Measurements from ENCODE around the gene LGALS7. TPM values are rescaled to one million over a fixed set of nuclear protein-coding genes. Genes with fewer than 3 reads are reported as not detected.

The LGALS7 gene
- total RNA-seq, 1 experiment from 2014 or later = not detected

- no peaks in the 10 kb centered on the region for H3K27me3 ChIP-seq (replicated peaks; ENCODE audit: control insufficient read depth, insufficient read depth, low read length)
- Mint-ChIP-seq H3K36me3 (ENCODE audit: insufficient read depth, unreplicated experiment) (no peaks in the 10 kb centered on the region), H3K9me3 (ENCODE audit: unreplicated experiment) (peaks cover 10% of the 10 kb centered on the region), H3K4me1 (ENCODE audit: low read depth, unreplicated experiment) (peaks cover 22% of the 10 kb centered on the region), H3K27me3 (ENCODE audit: insufficient read depth, unreplicated experiment) (no peaks in the 10 kb centered on the region), H3K27ac (ENCODE audit: unreplicated experiment) (no peak overlapping the region), H3K4me3 (ENCODE audit: unreplicated experiment) (no peak overlapping the region)
- ChIA-PET POLR2A (no interaction called here), CTCF (no interaction called here)
- DNase-seq = no peak
- H3K4me1 ChIP-seq = peaks cover 16% of the 10 kb centered on the region
- BruUV-seq (replicated peaks) = no TSS peak
- no peak overlapping the region for H3K4me3 ChIP-seq (ENCODE audit: low read depth, low read length)
- TF ChIP-seq CTCF (IDR thresholded peaks at IDR 0.05; ENCODE audit: insufficient read depth in 1 of 2, low read depth in 1 of 2, low read length in 1 of 2, severe bottlenecking in 1 of 2, unreplicated experiment in 1 of 2) = no peak
- H3K36me3 ChIP-seq (ENCODE audit: control insufficient read depth, insufficient read depth, low read length) = no peaks in the 10 kb centered on the region
- intact Hi-C loops (cut with micrococcal nuclease; ENCODE audit: unreplicated experiment) = no loop called here
- H3K9me3 ChIP-seq = no peaks in the 10 kb centered on the region
Observed at GRCh38 chr19:38806371-38806770, 33.1 kb upstream of the LGALS7 start.

GRCh38 chr19:38805180-38805579 is 31.9 kb upstream of the LGALS7 start:
- Histone ChIP-seq H3K27me3 (replicated peaks; ENCODE audit: control insufficient read depth, insufficient read depth, low read length) (no peaks in the 10 kb centered on the region), H3K4me1 (peaks cover 16% of the 10 kb centered on the region), H3K36me3 (ENCODE audit: control insufficient read depth, insufficient read depth, low read length) (no peaks in the 10 kb centered on the region), H3K4me3 (ENCODE audit: low read depth, low read length) (no peak overlapping the region), H3K9me3 (no peaks in the 10 kb centered on the region; the same call in 1 of the 2 replicates)
- no peak overlapping the region for H3K4me3 Mint-ChIP-seq (ENCODE audit: unreplicated experiment)
- DNase-seq = no peak
- no peaks in the 10 kb centered on the region for H3K36me3 Mint-ChIP-seq (ENCODE audit: insufficient read depth, unreplicated experiment)
- peaks cover 7% of the 10 kb centered on the region for H3K9me3 Mint-ChIP-seq (ENCODE audit: unreplicated experiment)
- no peaks in the 10 kb centered on the region for H3K27me3 Mint-ChIP-seq (ENCODE audit: insufficient read depth, unreplicated experiment)
- TF ChIP-seq CTCF (IDR thresholded peaks at IDR 0.05; ENCODE audit: insufficient read depth in 1 of 2, low read depth in 1 of 2, low read length in 1 of 2, severe bottlenecking in 1 of 2, unreplicated experiment in 1 of 2) = no peak
- ChIA-PET CTCF (no interaction called here), POLR2A (no interaction called here)
- H3K27ac Mint-ChIP-seq (ENCODE audit: unreplicated experiment) = no peak overlapping the region
- no TSS peak for BruUV-seq (replicated peaks)
- intact Hi-C loops (cut with micrococcal nuclease; ENCODE audit: unreplicated experiment) = no loop called here
- H3K4me1 Mint-ChIP-seq (ENCODE audit: low read depth, unreplicated experiment) = peaks cover 22% of the 10 kb centered on the region

- Histone ChIP-seq H3K9me3 (no peaks in the 10 kb centered on the region; the same call in 1 of the 2 replicates), H3K27me3 (replicated peaks; ENCODE audit: control insufficient read depth, insufficient read depth, low read length) (no peaks in the 10 kb centered on the region), H3K4me3 (ENCODE audit: low read depth, low read length) (no peak overlapping the region), H3K36me3 (ENCODE audit: control insufficient read depth, insufficient read depth, low read length) (no peaks in the 10 kb centered on the region), H3K4me1 (peaks cover 13% of the 10 kb centered on the region)
- Mint-ChIP-seq H3K27ac (ENCODE audit: unreplicated experiment) (no peak overlapping the region), H3K27me3 (ENCODE audit: insufficient read depth, unreplicated experiment) (no peaks in the 10 kb centered on the region), H3K36me3 (ENCODE audit: insufficient read depth, unreplicated experiment) (no peaks in the 10 kb centered on the region), H3K9me3 (ENCODE audit: unreplicated experiment) (no peaks in the 10 kb centered on the region), H3K4me3 (ENCODE audit: unreplicated experiment) (no peak overlapping the region), H3K4me1 (ENCODE audit: low read depth, unreplicated experiment) (peaks cover 16% of the 10 kb centered on the region)
- BruUV-seq (replicated peaks) = no TSS peak
- no peak for DNase-seq
- ChIA-PET CTCF (no interaction called here), POLR2A (no interaction called here)
- no peak for TF ChIP-seq CTCF (IDR thresholded peaks at IDR 0.05; ENCODE audit: insufficient read depth in 1 of 2, low read depth in 1 of 2, low read length in 1 of 2, severe bottlenecking in 1 of 2, unreplicated experiment in 1 of 2)
- intact Hi-C loops (cut with micrococcal nuclease; ENCODE audit: unreplicated experiment) = no loop called here
Observed at GRCh38 chr19:38803543-38803942, 30.2 kb upstream of the LGALS7 start.
